ENCODE measurements around the gene GBGT1. TPM values are rescaled to one million over a fixed set of nuclear protein-coding genes. Genes with fewer than 3 reads are reported as not detected.

The GBGT1 gene
- total RNA-seq, 4 donors from 2014 or later = 0.15 to 10.3 (median 5.6) TPM

DNA sequence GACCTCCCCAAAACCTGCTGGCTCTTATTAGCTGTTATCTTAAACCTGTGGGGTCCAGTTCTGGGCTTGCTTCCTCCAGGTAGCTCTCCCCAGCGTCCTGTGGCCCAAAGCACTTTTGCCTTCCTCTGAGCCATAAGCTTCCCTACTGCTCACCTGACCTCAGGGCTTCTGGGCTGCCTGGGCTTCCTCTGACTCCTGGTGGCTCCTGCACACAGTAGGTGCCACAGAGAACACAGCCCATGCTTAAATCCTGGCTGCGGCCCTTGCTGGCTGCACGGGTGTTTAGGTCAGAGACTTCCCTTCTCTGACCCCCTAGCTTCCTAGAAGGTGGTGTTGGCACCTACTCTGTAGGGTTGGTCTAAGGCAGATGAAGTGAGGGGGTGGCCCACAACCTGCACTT is 45.1 kb downstream of the GBGT1 start:
- Histone ChIP-seq H3K4me3 (peak overlapping the region in 3 of 4 donors; percentile 53 to 86 (median 66)), H3K4me1 (peaks cover 78 to 88% of the 10 kb centered on the region in 2 donors), H3K9me3 (no peaks in the 10 kb centered on the region), H3K27me3 (no peaks in the 10 kb centered on the region), H3K27ac (peak overlapping the region; percentile 85 to 98 (median 93)), H3K36me3 (no peaks in the 10 kb centered on the region)
- intact Hi-C loops (cut with DNase I; ENCODE audit: low total_unique reads) = no loop called here
- in situ Hi-C loops (cut with MboI; ENCODE audit: low sequenced_read_pairs in 4 of 4) = no loop called here
- TF ChIP-seq, protein P1, sequence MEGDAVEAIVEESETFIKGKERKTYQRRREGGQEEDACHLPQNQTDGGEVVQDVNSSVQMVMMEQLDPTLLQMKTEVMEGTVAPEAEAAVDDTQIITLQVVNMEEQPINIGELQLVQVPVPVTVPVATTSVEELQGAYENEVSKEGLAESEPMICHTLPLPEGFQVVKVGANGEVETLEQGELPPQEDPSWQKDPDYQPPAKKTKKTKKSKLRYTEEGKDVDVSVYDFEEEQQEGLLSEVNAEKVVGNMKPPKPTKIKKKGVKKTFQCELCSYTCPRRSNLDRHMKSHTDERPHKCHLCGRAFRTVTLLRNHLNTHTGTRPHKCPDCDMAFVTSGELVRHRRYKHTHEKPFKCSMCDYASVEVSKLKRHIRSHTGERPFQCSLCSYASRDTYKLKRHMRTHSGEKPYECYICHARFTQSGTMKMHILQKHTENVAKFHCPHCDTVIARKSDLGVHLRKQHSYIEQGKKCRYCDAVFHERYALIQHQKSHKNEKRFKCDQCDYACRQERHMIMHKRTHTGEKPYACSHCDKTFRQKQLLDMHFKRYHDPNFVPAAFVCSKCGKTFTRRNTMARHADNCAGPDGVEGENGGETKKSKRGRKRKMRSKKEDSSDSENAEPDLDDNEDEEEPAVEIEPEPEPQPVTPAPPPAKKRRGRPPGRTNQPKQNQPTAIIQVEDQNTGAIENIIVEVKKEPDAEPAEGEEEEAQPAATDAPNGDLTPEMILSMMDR (IDR thresholded peaks at IDR 0.05 in 4 of 5, conservative IDR thresholded peaks at IDR 0.05 in 1 of 5) = no peak
- TF ChIP-seq POLR2A (IDR thresholded peaks at IDR 0.05) = no peak
- DNase-seq (no peak), ATAC-seq (no peak)

GRCh38 chr9:133118179-133118520 is 45.6 kb downstream of the GBGT1 start:
- H3K27me3 ChIP-seq = no peaks in the 10 kb centered on the region
- peak overlapping the region; percentile 85 to 98 (median 93) for H3K27ac ChIP-seq
- H3K9me3 ChIP-seq = no peaks in the 10 kb centered on the region
- in situ Hi-C loops (cut with MboI; ENCODE audit: low sequenced_read_pairs in 4 of 4) (no loop called here), intact Hi-C loops (cut with DNase I; ENCODE audit: low total_unique reads) (no loop called here)
- no peak overlapping the region for H3K4me3 ChIP-seq
- TF ChIP-seq, protein P1 (IDR thresholded peaks at IDR 0.05 in 4 of 5, conservative IDR thresholded peaks at IDR 0.05 in 1 of 5) = no peak
- TF ChIP-seq POLR2A (IDR thresholded peaks at IDR 0.05) = no peak
- peaks cover 78 to 92% of the 10 kb centered on the region in 2 donors for H3K4me1 ChIP-seq
- ATAC-seq (no peak), DNase-seq (no peak)
- no peaks in the 10 kb centered on the region for H3K36me3 ChIP-seq

GRCh38 chr9:133117271-133118178 is 46.2 kb downstream of the GBGT1 start:
- Histone ChIP-seq H3K27me3 (no peaks in the 10 kb centered on the region), H3K27ac (peak overlapping the region; percentile 85 to 98 (median 93)), H3K4me1 (peaks cover 78 to 94% of the 10 kb centered on the region in 2 donors), H3K36me3 (no peaks in the 10 kb centered on the region), H3K4me3 (no peak overlapping the region), H3K9me3 (no peaks in the 10 kb centered on the region)
- in situ Hi-C loops (cut with MboI; ENCODE audit: low sequenced_read_pairs in 4 of 4) (no loop called here), intact Hi-C loops (cut with DNase I; ENCODE audit: low total_unique reads) (no loop called here)
- ATAC-seq (peak; percentile 10 to 15), DNase-seq (peak; percentile 73 to 87)
- TF ChIP-seq POLR2A (IDR thresholded peaks at IDR 0.05) = peak; percentile 21 to 34
- TF ChIP-seq, protein P1 (IDR thresholded peaks at IDR 0.05 in 4 of 5, conservative IDR thresholded peaks at IDR 0.05 in 1 of 5) = peak in 1 of 5 experiments; percentile 27

DNA sequence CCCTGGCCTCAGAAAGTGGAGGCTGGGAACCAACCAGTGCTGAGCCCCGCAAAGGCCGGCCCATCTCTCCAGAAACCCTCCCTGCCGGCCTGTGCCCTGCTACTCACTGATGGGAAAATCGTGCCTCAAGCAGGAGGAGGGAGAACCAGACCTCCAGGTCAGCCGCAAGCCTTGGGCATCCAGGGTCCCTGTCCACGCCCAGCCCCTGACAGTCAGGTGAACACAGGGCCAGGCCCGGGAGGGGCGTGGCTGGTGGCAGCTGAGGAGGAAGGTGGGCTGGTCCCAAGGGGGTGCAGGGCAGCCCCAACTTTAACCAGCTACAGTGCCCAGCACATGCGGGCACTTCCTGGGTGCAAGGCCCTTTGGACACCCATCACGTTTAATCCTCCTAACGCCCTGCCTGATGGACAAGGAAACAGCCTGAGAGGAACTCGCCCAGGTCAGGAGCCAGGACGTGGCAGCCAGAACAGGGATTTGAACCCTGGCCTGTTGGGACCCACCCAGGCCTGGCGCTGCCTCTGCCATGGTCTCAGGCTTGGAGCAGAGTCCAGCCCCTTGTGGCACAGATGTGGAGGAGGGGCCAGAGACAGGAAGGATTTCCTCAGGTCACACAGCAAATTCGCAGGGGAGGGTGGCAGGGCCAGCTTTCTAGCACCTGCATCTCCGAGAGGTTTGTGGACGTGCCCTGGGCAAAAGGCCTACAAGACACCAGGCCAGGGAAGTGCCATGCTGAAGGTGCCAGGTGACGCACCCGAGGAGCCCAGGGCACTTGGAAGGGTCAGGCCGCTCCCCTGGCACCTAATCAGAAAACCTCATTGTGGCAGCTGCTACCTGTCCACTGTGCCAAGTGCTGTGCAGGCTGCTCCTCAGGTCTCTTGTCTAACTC is 47.1 kb downstream of the GBGT1 start:
- in situ Hi-C loops (cut with MboI; ENCODE audit: low sequenced_read_pairs in 4 of 4) (no loop called here), intact Hi-C loops (cut with DNase I; ENCODE audit: low total_unique reads) (no loop called here)
- Histone ChIP-seq H3K4me3 (no peak overlapping the region), H3K9me3 (no peaks in the 10 kb centered on the region), H3K27me3 (no peaks in the 10 kb centered on the region), H3K27ac (peak overlapping the region; percentile 85 to 98 (median 93)), H3K4me1 (peaks cover 81 to 89% of the 10 kb centered on the region in 2 donors), H3K36me3 (no peaks in the 10 kb centered on the region)
- ATAC-seq (no peak), DNase-seq (peak; percentile 2 to 85)
- TF ChIP-seq, protein P1 (IDR thresholded peaks at IDR 0.05 in 4 of 5, conservative IDR thresholded peaks at IDR 0.05 in 1 of 5) = no peak
- no peak for TF ChIP-seq POLR2A (IDR thresholded peaks at IDR 0.05)

Measured in gastrocnemius medialis (tissue), 4 donors.